Left cardiac atrium (tissue), 4 donors: ENCODE measurements around the gene KRTAP12-2. TPM values are rescaled to one million over a fixed set of nuclear protein-coding genes. Genes with fewer than 3 reads are reported as not detected.

Source experiments
- ATAC-seq, 2 donors: fragments of 200-7000 bp; cut with Tn5 transposase; one replicate each; pipeline ENCODE4 v1.9.1; 2020; ENCODE audit warnings: mild to moderate bottlenecking in 2 of 2, moderate library complexity in 2 of 2
- DNase-seq: peaks from one replicate; pipeline ENCODE4 v3.0.0-alpha.2; 2020
- intact Hi-C, 2 donors: fragments of 100-400 bp; cut with DNase I; formaldehyde crosslinking; loops; one replicate each; pipeline versions ENCODE4 v1.14.1 to v1.15.1; 2022 to 2023
- total RNA-seq, 2 donors: library from RNA; stranded (reverse); fragmentation: NEBNext Ultra II Directional; extraction: Animal tissue kit (Norgen Biotek cat#: 25700); gene quantifications; one replicate each; pipeline ENCODE4 v1.2.1, GENCODE V29; 2021
- donor health status: DM: no; HTN: yes; CAD: no.
- donor health status: DM: no; HTN: yes; CAD: no; lungs with severe emphysema.
- donor health status: DM: yes; HTN: yes; CAD: no.
- donor health status: Dilated cardiomyopathy.

KRTAP12-2 gene
- total RNA-seq, 2 donors from 2014 or later = not detected

GRCh38 chr21:44616591-44616926 lies 50.2 kb downstream of the KRTAP12-2 start:
- intact Hi-C loops = no loop called here
- no peak for ATAC-seq
- DNase-seq = no peak

Other genes starting within 250 kb of the KRTAP12-2 start
- gene LRRC3, start 211.4 kb downstream of the KRTAP12-2 start, total RNA-seq = 1 to 10 TPM; 1.4 to 2.5 TPM
- gene KRTAP10-1, start 126.7 kb downstream of the KRTAP12-2 start, total RNA-seq = not detected
- gene KRTAP10-2, start 115.4 kb downstream of the KRTAP12-2 start, total RNA-seq = not detected
- gene KRTAP10-3, start 108.1 kb downstream of the KRTAP12-2 start, total RNA-seq = not detected
- gene KRTAP10-4, start 93.2 kb downstream of the KRTAP12-2 start, total RNA-seq = not detected
- gene KRTAP10-5, start 86.3 kb downstream of the KRTAP12-2 start, total RNA-seq = not detected
- not detected for gene KRTAP10-6, start 74.4 kb downstream of the KRTAP12-2 start, total RNA-seq
- not detected for gene KRTAP10-7, start 66.3 kb downstream of the KRTAP12-2 start, total RNA-seq
- not detected for gene KRTAP10-8, start 54.8 kb downstream of the KRTAP12-2 start, total RNA-seq
- gene KRTAP10-9, start 39.8 kb downstream of the KRTAP12-2 start, total RNA-seq = not detected
- gene KRTAP10-10, start 29.6 kb downstream of the KRTAP12-2 start, total RNA-seq = not detected
- gene KRTAP10-11, start 20.5 kb downstream of the KRTAP12-2 start, total RNA-seq = not detected
- gene KRTAP12-4, start 12.3 kb downstream of the KRTAP12-2 start, total RNA-seq = not detected
- gene KRTAP12-3, start 9.0 kb downstream of the KRTAP12-2 start, total RNA-seq = not detected
- not detected for gene KRTAP12-1, start 15.2 kb upstream of the KRTAP12-2 start, total RNA-seq
- not detected for gene KRTAP10-12, start 30.2 kb upstream of the KRTAP12-2 start, total RNA-seq
- 1 to 10 TPM in 1 of 2 donors, under 1 TPM in 1; 0.39 to 1.6 TPM for gene TSPEAR, start 44.6 kb upstream of the KRTAP12-2 start, total RNA-seq
- gene UBE2G2, start 134.9 kb upstream of the KRTAP12-2 start, total RNA-seq = 10 to 100 TPM; 62.0 to 83.0 TPM
- gene SUMO3, start 151.1 kb upstream of the KRTAP12-2 start, total RNA-seq = 10 to 100 TPM; 71.2 to 93.3 TPM
- gene PTTG1IP, start 206.8 kb upstream of the KRTAP12-2 start, total RNA-seq = 100 to 1,000 TPM; 181 to 195 TPM